ENCODE data around the gene VAX1.

DNA sequence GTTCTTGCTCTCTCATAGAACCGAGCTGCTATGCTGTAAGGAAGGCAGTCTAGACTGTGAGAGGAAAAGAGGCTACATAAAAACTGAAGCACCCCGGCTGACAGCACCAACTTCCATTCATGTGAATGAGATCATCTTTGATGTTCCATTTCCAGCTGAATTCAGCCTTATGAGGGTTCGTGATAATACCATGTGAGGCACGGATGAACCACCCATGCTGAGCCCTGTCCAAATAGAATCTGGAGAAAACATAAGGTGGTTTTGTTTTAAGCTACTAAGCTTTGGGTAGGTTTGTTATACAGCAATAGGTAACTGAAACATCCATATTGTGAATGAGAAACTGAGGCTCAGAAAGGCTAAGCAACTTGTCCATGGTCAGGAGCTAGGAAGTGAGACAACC is 6.9 kb upstream of the VAX1 start:
- TF ChIP-seq, protein P1, sequence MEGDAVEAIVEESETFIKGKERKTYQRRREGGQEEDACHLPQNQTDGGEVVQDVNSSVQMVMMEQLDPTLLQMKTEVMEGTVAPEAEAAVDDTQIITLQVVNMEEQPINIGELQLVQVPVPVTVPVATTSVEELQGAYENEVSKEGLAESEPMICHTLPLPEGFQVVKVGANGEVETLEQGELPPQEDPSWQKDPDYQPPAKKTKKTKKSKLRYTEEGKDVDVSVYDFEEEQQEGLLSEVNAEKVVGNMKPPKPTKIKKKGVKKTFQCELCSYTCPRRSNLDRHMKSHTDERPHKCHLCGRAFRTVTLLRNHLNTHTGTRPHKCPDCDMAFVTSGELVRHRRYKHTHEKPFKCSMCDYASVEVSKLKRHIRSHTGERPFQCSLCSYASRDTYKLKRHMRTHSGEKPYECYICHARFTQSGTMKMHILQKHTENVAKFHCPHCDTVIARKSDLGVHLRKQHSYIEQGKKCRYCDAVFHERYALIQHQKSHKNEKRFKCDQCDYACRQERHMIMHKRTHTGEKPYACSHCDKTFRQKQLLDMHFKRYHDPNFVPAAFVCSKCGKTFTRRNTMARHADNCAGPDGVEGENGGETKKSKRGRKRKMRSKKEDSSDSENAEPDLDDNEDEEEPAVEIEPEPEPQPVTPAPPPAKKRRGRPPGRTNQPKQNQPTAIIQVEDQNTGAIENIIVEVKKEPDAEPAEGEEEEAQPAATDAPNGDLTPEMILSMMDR (conservative IDR thresholded peaks at IDR 0.05; ENCODE audit: low read length), result no peak
- no peak for TF ChIP-seq EZH2phosphoT487 (IDR thresholded peaks at IDR 0.05; ENCODE audit: borderline replicate concordance, low read depth, low read length)
